Activated CD8-positive, alpha-beta T cell treated with anti-CD3 and anti-CD28 coated beads, Interleukin-2, amount 10 ng/mL, durations not matched to agents 7 days and 5 days (primary cell): Measurements from ENCODE around the gene COL15A1. TPM values are rescaled to one million over a fixed set of nuclear protein-coding genes. Genes with fewer than 3 reads are reported as not detected.

Experiments used
- ATAC-seq: fragments of 150-1000 bp; cut with Tn5 transposase; one replicate; pipeline ENCODE4 v1.10.0; 2021; ENCODE audit warnings: moderate library complexity
- CTCF ChIA-PET: fragments of 350-600 bp; sonication (Branson Sonifier 250); formaldehyde crosslinking; loops from one replicate; lab custom pipeline; 2021; ENCODE audit warnings: antibody characterized with exemption; lab: Charles Lee
- POLR2A ChIA-PET: fragments of 350-600 bp; sonication (Branson Sonifier 250); formaldehyde crosslinking; loops from one replicate; lab custom pipeline; 2021; ENCODE audit warnings: antibody characterized with exemption; lab: Charles Lee
- DNase-seq: peaks from one replicate; pipeline ENCODE4 v3.0.0-alpha.2; 2020
- H3K27ac Mint-ChIP-seq: one replicate; pipeline ENCODE4 v1.8.0; 2021; ENCODE audit warnings: mild to moderate bottlenecking, mixed read lengths
- H3K27me3 Mint-ChIP-seq: one replicate; pipeline ENCODE4 v1.8.0; 2021; ENCODE audit warnings: low read depth, mixed read lengths
- H3K36me3 Mint-ChIP-seq: one replicate; pipeline ENCODE4 v1.8.0; 2021; ENCODE audit warnings: low read depth, mixed read lengths
- H3K4me1 Mint-ChIP-seq: one replicate; pipeline ENCODE4 v1.8.0; 2021; ENCODE audit warnings: low read depth, mixed read lengths
- H3K4me3 Mint-ChIP-seq: one replicate; pipeline ENCODE4 v1.8.0; 2021; ENCODE audit warnings: mild to moderate bottlenecking, mixed read lengths
- H3K9me3 Mint-ChIP-seq: one replicate; pipeline ENCODE4 v1.8.0; 2022; ENCODE audit warnings: mixed read lengths; ENCODE audit not compliant: insufficient read depth
- total RNA-seq, 2 experiments: library from RNA; stranded (reverse); gene quantifications; one replicate each; pipeline ENCODE4 v1.2.3, GENCODE V29; 2021

COL15A1 gene
- total RNA-seq, 2 experiments from 2014 or later: 0.37 to 0.76 TPM

GRCh38 chr9:99104459-99105151 lies 160.9 kb downstream of the COL15A1 start, which contains the start of gene TGFBR1:
Gene TGFBR1 (plus strand): TSS chr9:99105113. CDS start chr9:99105206, 93 bp downstream.
- ATAC-seq: peak; percentile 90
- peak; percentile 94 for DNase-seq
- H3K4me3 Mint-ChIP-seq: peak within 1 kb of the TSS; percentile 89
- peaks cover 44% of the 10 kb centered on the region for H3K36me3 Mint-ChIP-seq
- H3K27ac Mint-ChIP-seq: peak within 1 kb of the TSS; percentile 92
- H3K4me1 Mint-ChIP-seq: peaks cover 76% of the 10 kb centered on the region
- H3K9me3 Mint-ChIP-seq: peaks cover 3% of the 10 kb centered on the region
- H3K27me3 Mint-ChIP-seq: no peaks in the 10 kb centered on the region
- ChIA-PET POLR2A (interaction anchor here (0.6 to 6.9 kb wide), 18 partner anchors 9 to 103 kb away, joined by 3 to 62 read pairs (median 4); no protein-coding TSS in a partner anchor), CTCF (interaction anchor here (0.7 to 8.6 kb wide), 18 partner anchors 9 to 105 kb away, joined by 3 to 125 read pairs (median 5); no protein-coding TSS in a partner anchor)

GRCh38 chr9:99105152-99106043 lies 161.7 kb downstream of the COL15A1 start:
- POLR2A ChIA-PET: interaction anchor here (0.7 to 6.9 kb wide), 16 partner anchors 8 to 104 kb away, joined by 3 to 62 read pairs (median 5); no protein-coding TSS in a partner anchor
- Mint-ChIP-seq H3K4me3 (peak overlapping the region; percentile 89), H3K27me3 (no peaks in the 10 kb centered on the region), H3K36me3 (peaks cover 46% of the 10 kb centered on the region), H3K4me1 (peaks cover 76% of the 10 kb centered on the region), H3K27ac (peak overlapping the region; percentile 78), H3K9me3 (no peaks in the 10 kb centered on the region)
- CTCF ChIA-PET: interaction anchor here (0.7 to 8.6 kb wide), 13 partner anchors 8 to 106 kb away, joined by 3 to 125 read pairs (median 6); no protein-coding TSS in a partner anchor
- DNase-seq (peak; percentile 51), ATAC-seq (peak; percentile 14)

GRCh38 chr9:99106044-99106375 lies 162.3 kb downstream of the COL15A1 start:
- Mint-ChIP-seq H3K27me3 (no peaks in the 10 kb centered on the region), H3K9me3 (no peaks in the 10 kb centered on the region), H3K36me3 (peaks cover 47% of the 10 kb centered on the region), H3K4me3 (peak overlapping the region; percentile 89), H3K27ac (peak overlapping the region; percentile 74), H3K4me1 (peaks cover 75% of the 10 kb centered on the region)
- ATAC-seq: no peak
- POLR2A ChIA-PET: interaction anchor here (0.8 to 6.9 kb wide), 7 partner anchors 12 to 105 kb away, joined by 3 to 62 read pairs (median 5); no protein-coding TSS in a partner anchor
- CTCF ChIA-PET: interaction anchor here (4.0 to 8.6 kb wide), 5 partner anchors 8 to 107 kb away, joined by 21 to 125 read pairs (median 43); no protein-coding TSS in a partner anchor
- no peak for DNase-seq

- H3K4me3 Mint-ChIP-seq: peak overlapping the region; percentile 89
- CTCF ChIA-PET: interaction anchor here (0.9 to 8.6 kb wide), 5 partner anchors 30 to 108 kb away, joined by 3 to 125 read pairs (median 43); no protein-coding TSS in a partner anchor
- H3K4me1 Mint-ChIP-seq: peaks cover 76% of the 10 kb centered on the region
- DNase-seq (no peak), ATAC-seq (no peak)
- POLR2A ChIA-PET: interaction anchor here (0.6 to 6.9 kb wide), 5 partner anchors 15 to 81 kb away, joined by 3 to 62 read pairs (median 3); no protein-coding TSS in a partner anchor
- H3K36me3 Mint-ChIP-seq: peaks cover 55% of the 10 kb centered on the region
- H3K27me3 Mint-ChIP-seq: no peaks in the 10 kb centered on the region
- H3K9me3 Mint-ChIP-seq: no peaks in the 10 kb centered on the region
- peak overlapping the region; percentile 63 for H3K27ac Mint-ChIP-seq
Measured at GRCh38 chr9:99107421-99107820, 163.7 kb downstream of the COL15A1 start.

- DNase-seq (no peak), ATAC-seq (no peak)
- H3K4me3 Mint-ChIP-seq: peak overlapping the region; percentile 89
- H3K27ac Mint-ChIP-seq: peak overlapping the region; percentile 17
- peaks cover 77% of the 10 kb centered on the region for H3K4me1 Mint-ChIP-seq
- POLR2A ChIA-PET: interaction anchor here (1.1 kb wide), 1 partner anchor 50 kb away, joined by 3 read pairs; no protein-coding TSS in a partner anchor
- CTCF ChIA-PET: interaction anchor here (5.4 to 8.6 kb wide), 2 partner anchors 29 to 109 kb away, joined by 80 to 125 read pairs; no protein-coding TSS in a partner anchor
- H3K36me3 Mint-ChIP-seq: peaks cover 62% of the 10 kb centered on the region
- H3K9me3 Mint-ChIP-seq: no peaks in the 10 kb centered on the region
- no peaks in the 10 kb centered on the region for H3K27me3 Mint-ChIP-seq
Measured at GRCh38 chr9:99108131-99108530, 164.4 kb downstream of the COL15A1 start.

GRCh38 chr9:99109522-99109921 lies 165.8 kb downstream of the COL15A1 start:
- no peak for DNase-seq
- Mint-ChIP-seq H3K27ac (no peak overlapping the region), H3K27me3 (no peaks in the 10 kb centered on the region), H3K36me3 (peaks cover 70% of the 10 kb centered on the region), H3K9me3 (no peaks in the 10 kb centered on the region), H3K4me3 (no peak overlapping the region), H3K4me1 (peaks cover 77% of the 10 kb centered on the region)
- ATAC-seq: no peak
- CTCF ChIA-PET: no interaction called here
- POLR2A ChIA-PET: no interaction called here

GRCh38 chr9:99112750-99113413 lies 169.2 kb downstream of the COL15A1 start:
- Mint-ChIP-seq H3K36me3 (peaks cover 76% of the 10 kb centered on the region), H3K4me1 (peaks cover 91% of the 10 kb centered on the region), H3K27ac (peak overlapping the region; percentile 86), H3K4me3 (peak overlapping the region; percentile 61), H3K9me3 (no peaks in the 10 kb centered on the region), H3K27me3 (no peaks in the 10 kb centered on the region)
- DNase-seq (peak; percentile 78), ATAC-seq (peak; percentile 98)
- ChIA-PET CTCF (interaction anchor here (1.0 to 4.3 kb wide), 11 partner anchors 8 to 138 kb away, joined by 3 to 23 read pairs (median 5); partner anchors contain the start of gene TGFBR1), POLR2A (interaction anchor here (0.9 to 2.8 kb wide), 4 partner anchors 8 to 60 kb away, joined by 4 to 13 read pairs (median 4); partner anchors contain the start of gene TGFBR1)

- no peaks in the 10 kb centered on the region for H3K27me3 Mint-ChIP-seq
- ChIA-PET POLR2A (interaction anchor here (0.8 to 2.8 kb wide), 8 partner anchors 9 to 61 kb away, joined by 3 to 13 read pairs (median 4); partner anchors contain the start of gene TGFBR1), CTCF (interaction anchor here (0.8 to 4.3 kb wide), 14 partner anchors 8 to 138 kb away, joined by 3 to 23 read pairs (median 4); partner anchors contain the start of gene TGFBR1)
- ATAC-seq (peak; percentile 14), DNase-seq (no peak)
- peak overlapping the region; percentile 61 for H3K4me3 Mint-ChIP-seq
- H3K36me3 Mint-ChIP-seq: peaks cover 71% of the 10 kb centered on the region
- H3K4me1 Mint-ChIP-seq: peaks cover 87% of the 10 kb centered on the region
- peak overlapping the region; percentile 86 for H3K27ac Mint-ChIP-seq
- no peaks in the 10 kb centered on the region for H3K9me3 Mint-ChIP-seq
Measured at GRCh38 chr9:99113414-99114048, 169.8 kb downstream of the COL15A1 start.

GRCh38 chr9:99114049-99114440 lies 170.3 kb downstream of the COL15A1 start:
- Mint-ChIP-seq H3K36me3 (peaks cover 70% of the 10 kb centered on the region), H3K4me1 (peaks cover 87% of the 10 kb centered on the region), H3K27ac (no peak overlapping the region), H3K9me3 (no peaks in the 10 kb centered on the region), H3K27me3 (no peaks in the 10 kb centered on the region), H3K4me3 (no peak overlapping the region)
- POLR2A ChIA-PET: interaction anchor here (0.8 to 2.8 kb wide), 7 partner anchors 9 to 62 kb away, joined by 3 to 13 read pairs (median 4); partner anchors contain the start of gene TGFBR1
- CTCF ChIA-PET: interaction anchor here (0.5 to 4.3 kb wide), 13 partner anchors 8 to 139 kb away, joined by 3 to 23 read pairs (median 5); partner anchors contain the start of gene TGFBR1
- DNase-seq: no peak
- no peak for ATAC-seq
